ENCODE data around the gene CACNA2D4. TPM values are rescaled to one million over a fixed set of nuclear protein-coding genes. Genes with fewer than 3 reads are reported as not detected.

The CACNA2D4 gene
- total RNA-seq, 1 donor from 2014 or later = 0.58 TPM

- TF ChIP-seq CTCF (IDR thresholded peaks at IDR 0.05; ENCODE audit: insufficient read depth, low read length, poor library complexity, severe bottlenecking) = peak; percentile 93
- Histone ChIP-seq H3K36me3 (ENCODE audit: control insufficient read depth, insufficient read depth, low read length) (no peaks in the 10 kb centered on the region), H3K4me3 (ENCODE audit: low read depth, low read length) (no peak overlapping the region), H3K27me3 (ENCODE audit: control insufficient read depth, insufficient read depth, low read length) (no peaks in the 10 kb centered on the region)
- DNase-seq (ENCODE audit: low read depth) = no peak
Measured at GRCh38 chr12:1939801-1940607, 21.6 kb upstream of the CACNA2D4 start.

GRCh38 chr12:1939331-1939730 is 20.9 kb upstream of the CACNA2D4 start:
- Histone ChIP-seq H3K27me3 (ENCODE audit: control insufficient read depth, insufficient read depth, low read length) (no peaks in the 10 kb centered on the region), H3K36me3 (ENCODE audit: control insufficient read depth, insufficient read depth, low read length) (no peaks in the 10 kb centered on the region), H3K4me3 (ENCODE audit: low read depth, low read length) (no peak overlapping the region)
- no peak for DNase-seq (ENCODE audit: low read depth)
- no peak for TF ChIP-seq CTCF (IDR thresholded peaks at IDR 0.05; ENCODE audit: insufficient read depth, low read length, poor library complexity, severe bottlenecking)

DNA sequence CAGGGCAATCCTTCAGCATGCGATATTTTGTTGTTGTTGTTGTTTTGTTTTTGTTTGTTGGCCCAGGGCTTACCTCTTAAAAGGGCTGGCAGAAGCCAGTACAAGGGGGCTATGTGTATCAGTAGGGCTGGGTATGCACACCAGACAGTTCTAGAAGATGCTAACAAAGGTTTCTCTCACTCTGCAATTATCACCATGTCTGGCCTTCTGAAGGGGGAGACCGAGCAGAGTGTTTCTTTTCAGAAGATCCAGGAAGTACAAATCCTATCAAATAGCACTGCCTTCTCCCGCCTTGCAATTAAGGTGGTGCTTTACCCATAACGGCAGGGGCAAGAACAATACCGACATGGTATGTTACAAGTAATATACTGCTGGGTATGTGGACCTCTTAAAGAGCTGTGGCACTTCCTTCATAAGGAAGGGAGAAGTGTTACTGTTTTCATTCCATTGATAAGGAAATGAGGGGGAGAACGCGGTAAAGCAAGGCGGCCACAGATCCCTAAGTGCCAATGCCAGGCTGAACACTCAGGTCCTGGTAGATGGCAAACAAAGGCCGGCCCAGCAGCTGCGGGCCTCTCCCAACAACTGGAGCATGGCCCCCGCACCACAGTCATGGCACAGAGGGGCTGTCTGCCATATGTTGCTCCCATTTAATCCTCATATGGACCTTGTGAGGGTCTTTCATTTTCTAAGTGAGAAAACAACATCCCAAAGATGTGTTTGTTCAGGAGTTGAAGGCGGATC is 19.2 kb upstream of the CACNA2D4 start:
- H3K27me3 ChIP-seq (ENCODE audit: control insufficient read depth, insufficient read depth, low read length) = no peaks in the 10 kb centered on the region
- no peaks in the 10 kb centered on the region for H3K36me3 ChIP-seq (ENCODE audit: control insufficient read depth, insufficient read depth, low read length)
- TF ChIP-seq CTCF (IDR thresholded peaks at IDR 0.05; ENCODE audit: insufficient read depth, low read length, poor library complexity, severe bottlenecking) = no peak
- no peak overlapping the region for H3K4me3 ChIP-seq (ENCODE audit: low read depth, low read length)
- no peak for DNase-seq (ENCODE audit: low read depth)

- no peak for TF ChIP-seq CTCF (IDR thresholded peaks at IDR 0.05; ENCODE audit: insufficient read depth, low read length, poor library complexity, severe bottlenecking)
Measured at GRCh38 chr12:1936406-1937320, 18.2 kb upstream of the CACNA2D4 start.

DNA sequence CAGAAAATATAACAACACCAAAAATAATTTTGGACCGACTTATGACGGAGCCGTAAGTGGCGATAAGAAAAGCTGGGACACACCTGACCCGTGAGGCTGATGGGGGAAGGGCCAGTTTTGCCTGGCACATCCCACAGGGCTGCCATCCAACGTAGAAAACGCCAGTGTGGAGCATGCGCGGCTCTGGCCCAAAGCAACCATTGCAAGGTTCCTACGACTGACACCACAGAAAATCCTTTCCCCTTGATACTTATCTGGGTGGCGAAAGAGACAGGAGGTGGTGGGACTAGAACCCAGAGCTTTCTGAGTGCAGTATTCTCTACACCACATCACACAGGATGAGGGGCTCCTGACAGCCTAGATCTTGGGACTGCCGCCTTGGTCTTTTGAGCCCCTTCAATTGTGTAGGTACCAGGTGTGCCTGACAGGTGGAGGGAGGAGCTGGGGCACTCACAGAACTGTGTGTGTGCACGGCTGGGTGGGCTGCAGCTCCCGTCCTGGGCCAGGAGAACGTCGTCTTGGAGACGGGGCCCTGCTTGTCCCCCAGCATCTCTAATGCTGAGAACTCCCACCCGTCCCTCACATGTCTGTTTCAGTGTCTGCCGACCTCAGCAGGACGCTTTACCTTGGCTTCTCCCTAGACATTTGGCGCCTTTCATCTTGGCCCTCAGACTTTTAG is 17.4 kb upstream of the CACNA2D4 start:
- H3K27me3 ChIP-seq (ENCODE audit: control insufficient read depth, insufficient read depth, low read length) = peaks cover 3% of the 10 kb centered on the region
- no peak for TF ChIP-seq CTCF (IDR thresholded peaks at IDR 0.05; ENCODE audit: insufficient read depth, low read length, poor library complexity, severe bottlenecking)
- no peaks in the 10 kb centered on the region for H3K36me3 ChIP-seq (ENCODE audit: control insufficient read depth, insufficient read depth, low read length)
- H3K4me3 ChIP-seq (ENCODE audit: low read depth, low read length) = no peak overlapping the region
- DNase-seq (ENCODE audit: low read depth) = no peak

More at GRCh38 chr12:1936406-1937320, 18.2 kb upstream of the CACNA2D4 start:
- peaks cover 2% of the 10 kb centered on the region for H3K27me3 ChIP-seq (ENCODE audit: control insufficient read depth, insufficient read depth, low read length)
- peak; percentile 14 for DNase-seq (ENCODE audit: low read depth)
- H3K4me3 ChIP-seq (ENCODE audit: low read depth, low read length) = no peak overlapping the region
- no peaks in the 10 kb centered on the region for H3K36me3 ChIP-seq (ENCODE audit: control insufficient read depth, insufficient read depth, low read length)
